Natural killer cell (primary cell): ENCODE measurements around the gene SOWAHA. TPM values are rescaled to one million over a fixed set of nuclear protein-coding genes. Genes with fewer than 3 reads are reported as not detected.

ENCODE experiments used
- ATAC-seq, 3 donors: fragments of 150-1000 bp in 2 of 3; fragments of 200-7000 bp in 1 of 3; cut with Tn5 transposase; 1 replicate in 1 of 3; 2 replicates in 2 of 3; pipeline ENCODE4 v1.10.0; 2021; ENCODE audit warnings: mild to moderate bottlenecking in 2 of 3, moderate library complexity in 2 of 3
- DNase-seq, 2 donors: peaks; one replicate each; pipeline versions ENCODE4 v3.0.0 to v3.0.0-alpha.2; 2013 to 2021; ENCODE audit warnings: mixed read lengths in 1 of 2
- H3K27ac ChIP-seq: one replicate; pipeline ENCODE4 v1.5.1; 2013; ENCODE audit warnings: mild to moderate bottlenecking, low read length
- H3K27me3 ChIP-seq: one replicate; pipeline ENCODE4 v1.6.1; 2013; ENCODE audit warnings: low read length; ENCODE audit not compliant: control insufficient read depth, insufficient read depth
- H3K36me3 ChIP-seq: one replicate; pipeline ENCODE4 v1.6.1; 2013; ENCODE audit warnings: low read length; ENCODE audit not compliant: control insufficient read depth, insufficient read depth
- H3K4me1 ChIP-seq: one replicate; pipeline ENCODE4 v1.6.1; 2013; ENCODE audit warnings: low read length; ENCODE audit not compliant: control insufficient read depth, insufficient read depth
- H3K4me3 ChIP-seq: one replicate; pipeline ENCODE4 v1.5.1; 2013; ENCODE audit warnings: low read length
- H3K9me3 ChIP-seq: one replicate; pipeline ENCODE4 v1.6.1; 2013; ENCODE audit warnings: low read length; ENCODE audit not compliant: control insufficient read depth, insufficient read depth
- H3K27ac Mint-ChIP-seq, 2 donors: one replicate each; pipeline ENCODE4 v1.8.0; 2022; ENCODE audit warnings: mild to moderate bottlenecking in 2 of 2, mixed read lengths in 2 of 2, moderate library complexity in 1 of 2
- H3K27me3 Mint-ChIP-seq, 2 donors: one replicate each; pipeline ENCODE4 v1.8.0; 2022; ENCODE audit warnings: low read depth in 2 of 2, mixed read lengths in 2 of 2
- H3K36me3 Mint-ChIP-seq: one replicate; pipeline ENCODE4 v1.8.0; 2022; ENCODE audit warnings: mixed read lengths
- H3K4me1 Mint-ChIP-seq, 2 donors: one replicate each; pipeline ENCODE4 v1.8.0; 2022; ENCODE audit warnings: mixed read lengths in 2 of 2
- H3K4me3 Mint-ChIP-seq: one replicate; pipeline ENCODE4 v1.8.0; 2022; ENCODE audit warnings: mild to moderate bottlenecking, moderate library complexity, mixed read lengths
- H3K9me3 Mint-ChIP-seq, 2 donors: one replicate each; pipeline ENCODE4 v1.8.0; 2022; ENCODE audit warnings: mixed read lengths in 2 of 2
- WGBS: methylation state at CpG from one replicate; pipeline ENCODE4 v1.1.7; 2013; ENCODE audit warnings: missing lambda C conversion rate; ENCODE audit not compliant: insufficient coverage; 5-methylcytosine and 5-hydroxymethylcytosine counted together
- intact Hi-C: fragments of 100-400 bp; cut with micrococcal nuclease; formaldehyde crosslinking; loops from one replicate; pipeline ENCODE4 v1.14.2; 2022
- total RNA-seq, 4 donors: library from RNA; stranded (reverse); fragments of 120-200 nt in 1 of 4; gene quantifications; one replicate each; pipeline versions ENCODE4 v1.2.3 to v1.2.4, GENCODE V29; 2013 to 2022
- TF ChIP-seq, protein P1 (sequence below): fragments of 200-600 bp; IDR thresholded peaks from one replicate; pipeline ENCODE4 v1.8.0; 2022; ENCODE audit warnings: antibody characterized with exemption

SOWAHA gene
- total RNA-seq, 3 donors from 2014 or later (not counting 1 experiment from before 2014, with no cell fraction given): not detected

DNA sequence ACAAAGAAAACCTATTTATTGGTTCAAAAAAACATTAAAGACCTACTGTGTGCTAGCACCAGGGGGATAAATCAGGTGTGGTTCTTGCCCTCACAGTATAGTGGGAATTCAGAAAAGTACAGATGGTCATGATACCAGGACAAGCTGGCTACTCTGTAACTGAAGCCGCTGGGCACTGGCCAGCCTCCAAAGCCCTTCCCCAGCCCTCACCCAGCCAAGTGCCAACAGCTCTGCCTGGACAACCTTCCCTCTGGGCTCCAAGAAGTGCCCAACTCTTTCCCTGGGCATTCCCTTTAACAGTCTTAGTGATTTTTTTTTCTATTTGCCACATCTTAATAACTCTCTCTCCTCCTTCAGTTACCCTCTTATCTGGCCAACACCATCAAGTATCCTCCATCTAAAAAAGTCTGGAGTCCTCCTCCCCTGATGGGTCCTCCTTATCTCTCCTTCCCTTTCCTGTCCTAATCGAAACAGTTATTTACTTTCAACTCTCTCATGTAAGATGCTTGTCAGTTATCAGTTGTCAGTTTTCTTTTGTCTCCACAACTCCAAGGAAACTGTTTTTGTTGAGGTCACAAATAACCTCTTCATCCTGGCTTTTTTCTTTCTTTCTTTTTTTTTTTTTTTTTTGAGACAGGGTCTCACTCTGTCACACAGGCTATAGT is 22.8 kb upstream of the SOWAHA start:
- 69% methylated on average over 2 of the region's 2 CpGs for WGBS
- intact Hi-C loops: no loop called here

DNA sequence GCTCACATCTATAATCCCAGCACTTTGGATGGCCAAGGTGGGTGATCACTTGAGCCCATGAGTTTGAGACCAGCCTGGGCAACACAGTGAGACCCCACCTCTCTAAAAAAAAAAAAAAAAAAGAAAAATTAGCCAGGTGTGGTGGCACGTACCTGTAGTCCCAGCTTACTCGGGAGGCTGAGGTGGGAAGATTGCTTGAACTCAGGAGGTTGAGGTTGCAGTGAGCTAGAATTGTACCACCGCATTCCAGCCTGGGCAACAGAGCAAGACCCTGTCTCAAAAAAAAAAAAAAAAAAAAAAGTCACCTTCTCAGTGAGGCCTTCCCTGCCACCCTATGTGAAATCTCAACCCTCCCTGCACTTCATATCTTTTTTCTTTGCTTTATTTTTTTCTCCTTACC is 22.1 kb upstream of the SOWAHA start:
- Histone ChIP-seq H3K9me3 (no peaks in the 10 kb centered on the region), H3K27me3 (no peaks in the 10 kb centered on the region), H3K36me3 (no peaks in the 10 kb centered on the region), H3K4me3 (no peak overlapping the region), H3K27ac (no peak overlapping the region), H3K4me1 (no peaks in the 10 kb centered on the region)
- no peak overlapping the region for H3K4me3 Mint-ChIP-seq
- ATAC-seq (no peak), DNase-seq (no peak)
- no peaks in the 10 kb centered on the region for H3K4me1 Mint-ChIP-seq
- no peaks in the 10 kb centered on the region for H3K36me3 Mint-ChIP-seq
- H3K27me3 Mint-ChIP-seq: peaks cover 30 to 41% of the 10 kb centered on the region in 2 donors
- H3K27ac Mint-ChIP-seq: no peak overlapping the region
- TF ChIP-seq, protein P1, sequence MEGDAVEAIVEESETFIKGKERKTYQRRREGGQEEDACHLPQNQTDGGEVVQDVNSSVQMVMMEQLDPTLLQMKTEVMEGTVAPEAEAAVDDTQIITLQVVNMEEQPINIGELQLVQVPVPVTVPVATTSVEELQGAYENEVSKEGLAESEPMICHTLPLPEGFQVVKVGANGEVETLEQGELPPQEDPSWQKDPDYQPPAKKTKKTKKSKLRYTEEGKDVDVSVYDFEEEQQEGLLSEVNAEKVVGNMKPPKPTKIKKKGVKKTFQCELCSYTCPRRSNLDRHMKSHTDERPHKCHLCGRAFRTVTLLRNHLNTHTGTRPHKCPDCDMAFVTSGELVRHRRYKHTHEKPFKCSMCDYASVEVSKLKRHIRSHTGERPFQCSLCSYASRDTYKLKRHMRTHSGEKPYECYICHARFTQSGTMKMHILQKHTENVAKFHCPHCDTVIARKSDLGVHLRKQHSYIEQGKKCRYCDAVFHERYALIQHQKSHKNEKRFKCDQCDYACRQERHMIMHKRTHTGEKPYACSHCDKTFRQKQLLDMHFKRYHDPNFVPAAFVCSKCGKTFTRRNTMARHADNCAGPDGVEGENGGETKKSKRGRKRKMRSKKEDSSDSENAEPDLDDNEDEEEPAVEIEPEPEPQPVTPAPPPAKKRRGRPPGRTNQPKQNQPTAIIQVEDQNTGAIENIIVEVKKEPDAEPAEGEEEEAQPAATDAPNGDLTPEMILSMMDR: no peak
- intact Hi-C loops: no loop called here
- 97% methylated on average over 3 of the region's 3 CpGs for WGBS
- no peaks in the 10 kb centered on the region for H3K9me3 Mint-ChIP-seq

More for the DNA sequence above, 22.8 kb upstream of the SOWAHA start:
- H3K36me3 Mint-ChIP-seq: no peaks in the 10 kb centered on the region
- H3K27me3 ChIP-seq: no peaks in the 10 kb centered on the region
- no peak for ATAC-seq
- TF ChIP-seq, protein P1: no peak
- no peaks in the 10 kb centered on the region for H3K4me1 Mint-ChIP-seq
- H3K4me3 ChIP-seq: no peak overlapping the region
- no peaks in the 10 kb centered on the region for H3K4me1 ChIP-seq
- no peaks in the 10 kb centered on the region for H3K9me3 Mint-ChIP-seq
- H3K4me3 Mint-ChIP-seq: no peak overlapping the region
- no peaks in the 10 kb centered on the region for H3K9me3 ChIP-seq
- no peaks in the 10 kb centered on the region for H3K36me3 ChIP-seq
- H3K27me3 Mint-ChIP-seq: peaks cover 36 to 46% of the 10 kb centered on the region in 2 donors
- no peak overlapping the region for H3K27ac Mint-ChIP-seq
- no peak for DNase-seq
- no peak overlapping the region for H3K27ac ChIP-seq

DNA sequence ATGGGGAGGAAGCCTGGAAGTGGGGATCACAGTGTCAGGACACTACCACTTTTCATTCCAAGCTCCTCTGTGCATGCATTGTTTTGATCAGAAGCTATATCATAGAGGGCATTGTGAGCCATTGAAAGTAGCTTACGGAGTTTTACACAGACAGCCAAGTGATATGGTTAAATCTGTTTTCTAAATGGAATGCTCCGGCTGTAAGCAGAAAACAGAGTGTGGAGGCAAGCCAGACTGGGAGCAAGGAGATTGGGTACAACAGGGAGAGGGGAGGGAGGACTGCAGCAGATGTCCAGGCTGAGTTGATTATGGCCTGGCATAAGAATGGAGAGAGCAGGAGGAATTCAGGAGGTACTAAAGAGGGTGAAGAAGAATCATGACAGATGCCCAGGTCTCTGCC is 15.5 kb upstream of the SOWAHA start:
- WGBS: 87% methylated on average over 2 of the region's 2 CpGs

More for the DNA sequence above, 15.5 kb upstream of the SOWAHA start:
- intact Hi-C loops: no loop called here
- H3K4me3 Mint-ChIP-seq: no peak overlapping the region
- H3K27ac Mint-ChIP-seq: no peak overlapping the region
- Histone ChIP-seq H3K36me3 (no peaks in the 10 kb centered on the region), H3K27me3 (no peaks in the 10 kb centered on the region), H3K4me3 (no peak overlapping the region), H3K9me3 (no peaks in the 10 kb centered on the region), H3K4me1 (no peaks in the 10 kb centered on the region), H3K27ac (no peak overlapping the region)
- H3K36me3 Mint-ChIP-seq: no peaks in the 10 kb centered on the region
- no peak for ATAC-seq
- no peak for DNase-seq
- TF ChIP-seq, protein P1: no peak
- peaks cover 22 to 67% of the 10 kb centered on the region in 2 donors for H3K27me3 Mint-ChIP-seq
- H3K9me3 Mint-ChIP-seq: no peaks in the 10 kb centered on the region
- H3K4me1 Mint-ChIP-seq: no peaks in the 10 kb centered on the region
